GM12873 (cell line): ENCODE measurements around the gene GHRL.

Experiments
- TF ChIP-seq, protein P1 (sequence below): IDR thresholded peaks from 2 replicates; pipeline ENCODE4 v1.5.1; 2012; ENCODE audit warnings: low read depth, mild to moderate bottlenecking, moderate library complexity, low read length, control low read depth; ENCODE audit not compliant: insufficient read depth; ENCODE audit errors: missing control alignments

The GHRL gene

GRCh38 chr3:10240799-10241198 lies 51.9 kb downstream of the GHRL start:
- TF ChIP-seq, protein P1, sequence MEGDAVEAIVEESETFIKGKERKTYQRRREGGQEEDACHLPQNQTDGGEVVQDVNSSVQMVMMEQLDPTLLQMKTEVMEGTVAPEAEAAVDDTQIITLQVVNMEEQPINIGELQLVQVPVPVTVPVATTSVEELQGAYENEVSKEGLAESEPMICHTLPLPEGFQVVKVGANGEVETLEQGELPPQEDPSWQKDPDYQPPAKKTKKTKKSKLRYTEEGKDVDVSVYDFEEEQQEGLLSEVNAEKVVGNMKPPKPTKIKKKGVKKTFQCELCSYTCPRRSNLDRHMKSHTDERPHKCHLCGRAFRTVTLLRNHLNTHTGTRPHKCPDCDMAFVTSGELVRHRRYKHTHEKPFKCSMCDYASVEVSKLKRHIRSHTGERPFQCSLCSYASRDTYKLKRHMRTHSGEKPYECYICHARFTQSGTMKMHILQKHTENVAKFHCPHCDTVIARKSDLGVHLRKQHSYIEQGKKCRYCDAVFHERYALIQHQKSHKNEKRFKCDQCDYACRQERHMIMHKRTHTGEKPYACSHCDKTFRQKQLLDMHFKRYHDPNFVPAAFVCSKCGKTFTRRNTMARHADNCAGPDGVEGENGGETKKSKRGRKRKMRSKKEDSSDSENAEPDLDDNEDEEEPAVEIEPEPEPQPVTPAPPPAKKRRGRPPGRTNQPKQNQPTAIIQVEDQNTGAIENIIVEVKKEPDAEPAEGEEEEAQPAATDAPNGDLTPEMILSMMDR: no peak

DNA sequence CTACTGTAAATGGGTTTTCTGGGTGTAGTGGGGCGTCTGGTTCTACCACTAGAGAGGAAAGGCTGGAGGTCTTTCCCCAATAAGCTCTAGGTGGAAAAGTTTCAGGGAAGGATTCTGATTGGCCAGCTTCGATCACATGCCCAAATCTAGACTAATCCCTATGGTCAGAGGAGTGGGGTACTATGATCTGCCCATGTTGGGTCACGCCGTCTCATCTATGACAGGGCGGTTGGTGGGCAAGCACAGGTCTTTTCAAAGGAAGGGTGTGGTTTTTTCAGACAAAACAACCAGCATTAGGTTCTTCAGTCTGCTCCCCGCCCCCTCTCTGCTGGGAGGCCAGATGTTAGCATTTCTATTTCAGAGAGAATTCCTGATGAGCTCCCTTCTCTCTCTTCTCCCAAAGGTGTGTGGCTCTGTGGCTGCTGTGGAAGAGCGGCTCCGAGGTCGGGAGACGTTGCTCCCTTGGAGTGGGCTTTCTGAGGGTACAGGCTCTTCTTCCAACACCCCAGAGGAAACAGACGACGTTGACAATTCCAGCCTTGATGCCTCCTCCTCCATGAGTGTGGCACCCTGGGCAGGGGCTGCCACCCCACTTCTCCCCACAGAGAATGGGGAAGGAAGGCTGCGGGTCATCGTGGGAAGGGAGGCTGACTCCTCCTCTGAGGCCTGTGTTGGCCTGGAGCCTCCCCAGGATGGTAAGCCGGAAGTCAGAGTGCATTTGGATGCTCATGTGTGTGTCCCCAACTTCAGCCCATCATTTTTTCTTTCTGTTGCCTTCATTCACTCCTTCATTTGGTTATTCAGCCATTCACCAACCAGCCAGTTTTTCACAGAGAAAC lies 54.2 kb downstream of the GHRL start:
- TF ChIP-seq, protein P1: no peak
